HG03571 (cell line): ENCODE data around the gene GDPD3.

Source experiments
- ATAC-seq: cut with Tn5 transposase; IDR thresholded peaks from one replicate; pipeline ENCODE4 v1.9.1; 2021; ENCODE audit not compliant: unreplicated experiment

GDPD3 gene, protein sequence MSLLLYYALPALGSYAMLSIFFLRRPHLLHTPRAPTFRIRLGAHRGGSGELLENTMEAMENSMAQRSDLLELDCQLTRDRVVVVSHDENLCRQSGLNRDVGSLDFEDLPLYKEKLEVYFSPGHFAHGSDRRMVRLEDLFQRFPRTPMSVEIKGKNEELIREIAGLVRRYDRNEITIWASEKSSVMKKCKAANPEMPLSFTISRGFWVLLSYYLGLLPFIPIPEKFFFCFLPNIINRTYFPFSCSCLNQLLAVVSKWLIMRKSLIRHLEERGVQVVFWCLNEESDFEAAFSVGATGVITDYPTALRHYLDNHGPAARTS

DNA sequence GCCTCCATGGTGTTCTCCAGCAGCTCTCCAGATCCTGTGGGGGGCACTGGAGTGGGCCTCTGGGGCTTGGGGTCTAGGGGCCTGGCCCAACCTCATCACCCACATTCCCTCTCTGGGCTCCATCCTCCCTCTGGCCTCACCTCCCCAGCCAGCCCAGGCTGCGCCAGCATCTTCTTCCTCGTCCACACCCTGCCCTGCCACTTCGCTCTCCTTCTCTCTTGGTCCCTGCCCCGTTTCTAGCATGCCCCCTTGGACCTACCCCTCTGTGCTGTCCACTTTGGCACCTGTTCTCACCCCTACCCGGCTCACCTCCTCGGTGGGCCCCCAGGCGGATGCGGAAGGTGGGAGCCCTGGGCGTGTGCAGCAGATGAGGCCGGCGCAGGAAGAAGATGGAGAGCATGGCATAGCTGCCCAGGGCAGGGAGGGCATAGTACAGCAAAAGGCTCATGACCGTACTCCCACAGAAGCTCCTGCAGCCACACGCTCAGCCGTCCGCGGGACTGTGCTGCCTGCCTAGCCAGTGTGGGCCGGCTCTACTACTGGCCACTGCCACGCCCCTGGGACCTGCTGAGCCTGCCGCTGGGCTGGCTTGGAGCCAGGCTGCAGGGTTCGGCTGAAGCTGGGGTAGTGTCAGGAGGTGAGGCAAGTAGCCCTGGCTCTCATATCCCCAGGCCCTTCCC, at the start of gene GDPD3:
Gene GDPD3, minus strand, starts transcription at position 507 of the 680 bp plus-strand sequence. Its CDS starts 59 bp downstream, at position 448.
- no peak for ATAC-seq

GRCh38 chr16:30157214-30157613, 43.9 kb upstream of the GDPD3 start:
- no peak for ATAC-seq

DNA sequence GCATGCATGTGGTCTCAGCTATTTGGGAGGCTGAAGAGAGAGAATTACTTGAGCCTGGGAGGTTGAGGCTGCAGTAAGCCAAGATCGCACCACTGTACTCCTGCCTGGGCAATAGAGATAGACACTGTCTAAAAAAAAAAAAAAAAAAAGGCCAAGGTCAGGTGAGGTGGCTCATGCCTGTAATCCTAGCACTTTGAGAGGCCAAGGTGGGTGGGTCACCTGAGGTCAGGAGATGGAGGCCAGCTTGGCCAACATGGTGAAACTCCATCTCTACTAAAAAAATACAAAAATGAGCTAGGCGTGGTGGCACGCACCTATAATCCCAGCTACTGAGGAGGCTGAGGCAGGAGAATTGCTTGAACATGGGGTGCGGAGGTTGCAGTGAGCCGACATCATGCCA, 41.9 kb upstream of the GDPD3 start:
- no peak for ATAC-seq

GRCh38 chr16:30152517-30152916, 39.2 kb upstream of the GDPD3 start:
- no peak for ATAC-seq

GRCh38 chr16:30151091-30151490, 37.8 kb upstream of the GDPD3 start:
- no peak for ATAC-seq

DNA sequence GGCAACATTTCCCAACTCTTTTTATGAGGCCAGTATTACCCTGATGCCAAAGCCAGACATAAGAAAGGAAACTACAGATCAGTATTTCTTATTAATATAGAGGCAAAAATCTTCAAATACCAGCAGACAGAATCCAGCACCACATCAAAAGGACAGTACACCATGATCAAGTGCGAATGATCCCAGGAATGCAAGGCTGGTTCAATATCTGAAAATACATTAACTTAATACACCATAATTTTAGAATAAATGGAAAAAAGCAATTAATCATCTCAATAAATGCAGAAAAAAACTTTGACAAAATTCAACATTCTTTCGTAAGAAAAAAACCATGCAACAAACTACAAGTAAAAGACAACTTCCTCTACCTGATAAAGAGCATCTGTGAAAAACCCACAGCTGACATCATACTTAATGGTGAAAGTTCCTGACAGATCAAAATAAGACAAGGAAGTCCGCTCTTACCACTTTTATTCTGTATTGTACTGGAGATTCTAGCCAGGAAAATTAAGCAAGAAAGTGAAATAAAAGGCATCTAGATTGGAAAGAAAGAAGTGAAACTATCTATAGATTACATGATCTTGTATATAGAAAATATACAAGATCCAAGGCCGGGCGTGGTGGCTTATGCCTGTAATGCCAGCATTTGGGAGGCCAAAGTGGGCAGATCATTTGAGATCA, 36.1 kb upstream of the GDPD3 start:
- no peak for ATAC-seq

- no peak for ATAC-seq
Measured at GRCh38 chr16:30147843-30148510, 34.6 kb upstream of the GDPD3 start.

- no peak for ATAC-seq
Measured at GRCh38 chr16:30145657-30146056, 32.3 kb upstream of the GDPD3 start.

DNA sequence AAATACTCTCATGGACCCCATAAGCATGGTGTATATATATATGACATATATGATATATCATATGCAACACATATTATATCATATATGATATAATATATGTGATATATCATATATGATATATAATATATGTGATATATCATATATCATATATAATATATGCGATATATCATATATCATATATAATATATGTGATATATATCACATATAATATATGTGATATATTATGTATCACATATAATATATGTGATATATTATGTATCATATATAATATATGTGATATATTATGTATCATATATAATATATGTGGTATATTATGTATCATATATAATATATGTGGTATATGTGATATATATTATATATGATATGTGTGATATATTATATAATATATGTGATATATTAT, 31.6 kb upstream of the GDPD3 start:
- ATAC-seq, result no peak

DNA sequence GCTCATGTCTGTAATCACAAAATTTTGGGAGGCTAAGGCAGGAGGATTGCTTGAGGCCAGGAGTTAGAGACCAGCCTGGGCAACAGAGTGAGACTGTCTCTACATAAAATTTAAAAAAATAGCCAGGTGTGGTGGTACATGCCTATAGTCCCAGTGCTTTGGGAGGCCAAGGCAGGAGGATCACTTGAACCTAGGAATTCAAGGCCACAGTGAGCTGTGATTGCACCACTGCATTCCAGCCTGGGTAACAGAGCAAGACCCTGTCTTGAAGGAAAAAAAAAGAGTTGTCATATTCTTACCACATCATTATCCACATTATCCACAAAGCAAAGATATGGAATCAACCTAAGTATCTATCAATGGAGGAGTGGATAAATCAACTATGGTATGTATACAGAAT, 30.7 kb upstream of the GDPD3 start:
- ATAC-seq, result no peak

- no peak for ATAC-seq
Measured at GRCh38 chr16:30143347-30143702, 30.0 kb upstream of the GDPD3 start.

GRCh38 chr16:30142672-30143346, 29.5 kb upstream of the GDPD3 start:
- ATAC-seq, result no peak

GRCh38 chr16:30141750-30142149, 28.4 kb upstream of the GDPD3 start:
- ATAC-seq, result no peak

GRCh38 chr16:30139583-30140481, 26.5 kb upstream of the GDPD3 start:
- ATAC-seq, result no peak

GRCh38 chr16:30137897-30138296, 24.6 kb upstream of the GDPD3 start:
- ATAC-seq, result no peak

DNA sequence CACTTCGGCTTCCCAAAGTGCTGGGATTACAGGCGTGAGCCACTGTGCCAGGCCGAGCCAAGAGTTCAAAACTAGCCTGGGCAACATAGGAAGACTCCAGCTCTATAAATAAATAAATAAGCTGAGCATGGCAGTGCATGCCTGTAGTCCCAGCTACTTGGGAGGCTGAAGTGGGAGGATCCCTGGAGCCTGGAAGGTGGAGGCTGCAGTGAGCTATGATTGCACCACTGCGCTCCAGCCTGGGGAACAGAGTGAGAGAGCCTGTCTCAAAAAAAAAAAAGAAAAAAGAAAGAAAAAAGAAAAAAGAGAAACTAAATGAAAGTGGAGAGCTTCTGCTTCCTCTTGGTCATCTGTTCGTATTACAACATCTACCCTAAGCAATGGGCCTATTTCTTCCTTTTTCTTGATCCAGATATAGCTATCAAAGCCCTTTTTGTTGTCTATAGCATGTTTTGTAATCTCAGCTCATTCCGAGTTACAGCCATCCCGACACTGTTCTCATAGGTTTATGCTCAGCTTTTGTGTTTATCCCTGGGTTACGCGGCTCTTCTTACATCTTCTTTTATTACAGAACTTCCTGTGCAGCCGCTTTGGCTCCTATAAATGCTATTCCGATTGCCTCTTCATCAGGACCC, 23.8 kb upstream of the GDPD3 start:
- ATAC-seq, result no peak

DNA sequence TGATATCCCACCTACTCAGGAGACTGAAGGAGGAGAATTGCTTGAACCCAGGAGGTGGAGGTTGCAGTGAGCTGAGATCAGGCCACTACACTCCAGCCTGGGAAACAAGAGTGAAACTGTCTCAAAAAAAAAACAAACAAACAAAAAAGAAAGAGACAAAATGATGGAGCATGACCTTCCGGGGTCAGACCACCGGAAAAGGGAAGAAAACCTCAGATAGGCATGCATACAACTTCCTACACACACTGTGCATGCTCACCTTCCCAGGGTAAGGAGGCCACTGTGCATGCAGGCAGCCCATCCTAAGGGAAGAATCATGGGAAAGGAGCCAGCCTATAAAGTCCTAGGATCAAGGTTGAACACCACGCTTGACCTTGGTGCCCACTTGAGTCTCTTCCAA, 19.3 kb upstream of the GDPD3 start:
- ATAC-seq, result no peak

DNA sequence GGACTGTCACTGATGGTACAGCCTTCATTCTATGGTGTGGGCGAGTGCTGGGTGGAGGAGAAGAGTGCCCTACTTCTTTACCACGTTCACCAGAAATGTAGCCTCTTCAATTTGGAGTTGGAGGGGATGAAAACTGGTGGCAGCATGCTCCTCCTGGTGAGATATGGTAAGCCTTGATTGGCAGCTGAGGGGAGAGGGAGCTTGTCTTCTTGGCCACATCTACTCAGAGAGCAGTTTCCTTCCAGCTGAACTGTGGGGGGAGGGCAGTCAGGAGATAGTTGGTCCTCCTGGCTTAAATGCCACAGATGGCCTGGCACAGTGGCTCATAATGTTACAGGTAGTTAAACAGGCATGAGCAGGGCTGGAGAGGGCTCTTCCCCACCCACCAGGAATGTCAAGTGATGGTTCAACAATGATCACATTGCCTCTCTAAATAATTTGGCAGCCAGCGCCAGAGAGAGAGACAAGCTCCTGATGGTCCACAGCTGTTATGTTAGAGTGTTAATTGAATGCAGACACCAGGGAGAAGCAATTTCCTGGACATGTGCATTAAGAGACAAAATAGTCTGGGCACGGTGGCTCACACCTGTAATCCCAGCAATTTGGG, 18.6 kb upstream of the GDPD3 start:
- no peak for ATAC-seq

- ATAC-seq, result no peak
Measured at GRCh38 chr16:30127993-30128392, 14.7 kb upstream of the GDPD3 start.
